CD4-positive, alpha-beta T cell treated with Interleukin-6 for 4 hours (primary cell): Measurements from ENCODE around the gene KIF1A.
"Not testable (repeated sequence)": the region's sequence is repeated elsewhere in the genome, so short reads cannot be mapped to it uniquely, and the experiment has no call there.

Experiments
- DNase-seq: peaks from one replicate; pipeline ENCODE4 v3.0.0-alpha.2; 2020; ENCODE audit warnings: mixed read lengths

Gene KIF1A

DNA sequence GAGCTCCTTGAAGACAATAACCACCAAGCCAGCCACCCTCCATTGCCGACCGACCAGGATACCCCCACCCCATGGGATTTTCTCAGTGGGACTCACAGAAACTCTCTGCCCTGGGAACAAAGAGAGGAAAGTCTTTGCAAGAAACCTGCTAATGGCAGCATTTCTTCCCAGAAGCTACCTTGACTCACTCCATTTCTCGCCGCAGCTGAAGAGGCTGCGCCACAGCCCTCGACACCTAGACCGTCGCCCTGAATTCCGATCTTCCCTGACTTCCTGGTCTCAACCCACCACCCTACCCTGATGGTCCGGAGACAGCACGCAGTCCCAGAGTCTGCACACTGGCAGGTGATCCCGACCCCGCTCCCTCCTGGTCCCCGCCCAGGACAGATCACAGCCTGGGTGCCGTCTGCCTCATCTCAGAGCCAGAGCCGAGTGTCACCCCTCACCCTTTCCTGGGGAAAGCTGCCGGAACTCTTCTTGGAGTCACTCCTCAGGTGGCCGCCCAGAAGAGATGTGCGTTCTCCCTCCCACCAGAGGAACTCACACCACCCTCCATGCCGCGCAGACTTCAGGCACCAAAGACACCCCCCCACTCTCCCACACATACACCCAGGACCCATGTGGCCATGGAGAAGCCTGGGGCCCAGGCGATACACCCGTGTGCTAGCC lies 103.8 kb downstream of the KIF1A start:
- DNase-seq, result no peak

DNA sequence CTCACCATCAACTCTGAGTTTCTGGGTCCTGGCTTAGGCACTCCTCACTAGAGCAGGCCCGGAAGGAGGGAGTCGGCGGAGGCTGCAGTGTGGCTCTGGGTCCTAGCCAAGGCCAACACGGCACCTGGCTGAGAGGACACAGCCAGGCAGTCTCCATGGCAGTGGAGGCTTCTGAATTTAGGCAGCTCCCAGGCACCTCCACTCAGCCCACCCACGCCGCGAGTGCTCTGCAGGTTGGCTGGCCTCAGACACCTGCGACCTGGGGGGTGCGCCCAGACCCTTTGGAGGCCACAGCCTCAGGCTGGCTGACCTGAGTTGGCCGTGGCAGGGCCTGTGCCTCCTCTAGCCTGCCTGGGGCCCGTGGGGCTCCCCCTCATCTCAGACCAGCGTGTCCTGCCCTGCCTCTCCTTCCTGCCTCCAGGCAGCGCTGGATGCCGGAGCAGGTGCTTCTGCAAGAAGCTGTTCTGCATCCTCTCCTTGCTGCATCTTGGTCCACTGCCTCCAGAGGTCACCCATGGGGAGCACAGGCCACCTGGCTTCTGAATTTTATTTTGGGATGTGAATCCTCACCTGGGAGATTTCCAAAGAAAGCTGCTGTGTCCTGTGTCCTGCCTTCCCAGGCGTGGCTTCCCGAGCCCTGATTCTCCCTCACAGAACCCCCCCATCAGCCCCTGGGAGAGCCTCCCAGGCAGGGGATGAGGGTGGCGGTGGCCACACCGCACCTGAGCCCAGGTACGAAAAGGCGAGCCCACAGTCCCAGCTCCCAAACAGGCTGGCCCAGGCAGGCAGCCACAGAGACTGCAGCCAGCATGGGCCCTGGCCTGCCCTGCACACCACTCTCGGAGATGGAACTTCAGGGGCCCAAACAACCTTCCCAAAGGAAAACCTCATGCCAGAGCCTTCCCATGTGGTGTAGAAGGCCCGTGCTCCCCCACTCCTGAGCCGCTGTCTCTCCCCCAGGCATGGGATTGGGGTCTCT lies 105.0 kb downstream of the KIF1A start:
- DNase-seq, result no peak

DNA sequence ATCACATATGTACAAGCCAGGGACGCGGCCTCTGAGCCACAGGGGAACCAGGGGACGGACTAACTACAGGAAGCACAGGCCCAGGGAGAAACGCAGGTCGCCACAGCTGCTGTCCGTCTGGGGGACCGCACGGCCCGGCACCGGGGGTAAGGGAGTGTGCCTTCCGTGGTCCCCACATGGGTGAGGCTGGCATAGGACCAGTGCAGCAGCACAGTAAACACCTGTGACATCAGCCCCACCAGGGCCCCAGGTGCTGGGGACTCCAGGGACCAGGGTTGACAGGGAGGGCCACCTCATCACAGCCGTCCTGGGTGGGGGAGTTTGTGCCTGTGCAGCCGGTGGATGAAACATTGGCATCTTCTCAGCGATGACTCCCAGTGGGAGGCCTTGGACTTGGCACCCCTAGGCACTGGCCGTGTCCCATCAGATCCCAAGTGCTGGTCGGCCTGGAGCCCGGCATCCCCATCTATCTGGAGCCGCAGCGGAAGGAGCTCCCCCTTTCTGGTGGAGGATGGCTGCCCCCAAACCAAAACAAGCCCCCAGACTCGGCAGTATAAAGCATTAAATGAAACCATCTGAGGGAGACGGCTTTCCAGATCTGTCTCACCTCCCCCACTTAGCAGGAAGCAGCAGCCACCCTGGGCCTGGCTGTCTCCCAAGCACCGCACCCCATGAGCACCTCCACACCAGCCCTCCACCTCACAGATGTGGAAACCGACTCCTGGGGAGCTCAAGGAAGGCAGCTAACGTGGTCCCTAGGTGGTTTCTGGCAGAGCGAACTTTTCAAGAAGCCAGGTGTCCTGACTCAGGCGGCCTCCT lies 105.9 kb downstream of the KIF1A start:
- DNase-seq, result no peak

DNA sequence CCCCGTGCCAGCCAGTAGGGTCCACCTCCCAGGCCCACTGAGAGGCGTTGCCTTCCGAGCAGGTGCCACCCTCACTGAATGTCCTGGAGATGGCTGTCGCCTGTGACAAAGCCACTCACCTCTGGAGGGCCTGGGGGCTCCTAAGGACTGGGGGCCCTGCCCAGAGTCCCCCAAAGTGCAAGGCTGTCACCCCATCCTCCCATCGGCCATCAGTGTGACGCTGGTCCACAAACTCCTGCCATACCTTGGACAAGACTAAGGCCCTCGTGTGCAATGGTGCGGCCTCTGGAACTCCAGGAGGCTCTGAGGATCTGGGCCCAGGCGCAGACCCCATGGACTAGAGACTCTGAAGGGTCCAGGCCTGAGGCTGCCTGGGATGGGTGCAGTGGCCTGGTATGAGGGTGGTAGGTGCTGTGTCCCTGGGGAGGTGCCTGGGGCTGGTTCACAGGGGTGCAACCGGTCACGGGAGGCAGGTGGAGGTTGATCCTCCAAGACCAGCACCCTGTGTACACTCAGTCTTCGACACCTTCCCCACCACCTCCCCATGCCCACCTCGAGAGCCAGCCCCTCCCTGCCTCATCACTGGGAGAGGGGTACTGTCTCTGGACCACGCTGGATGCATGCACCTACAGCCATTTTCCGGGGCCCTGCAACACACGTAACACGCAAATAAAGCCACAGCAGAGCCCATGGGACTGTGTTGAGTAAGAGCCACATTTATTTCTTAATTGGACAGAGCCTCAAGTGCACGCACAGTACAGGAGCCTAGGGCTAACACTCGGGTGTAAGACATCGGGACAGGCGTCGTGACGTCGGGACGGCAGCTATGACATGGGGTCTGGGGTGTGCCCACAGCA lies 106.7 kb downstream of the KIF1A start:
- no peak for DNase-seq

DNA sequence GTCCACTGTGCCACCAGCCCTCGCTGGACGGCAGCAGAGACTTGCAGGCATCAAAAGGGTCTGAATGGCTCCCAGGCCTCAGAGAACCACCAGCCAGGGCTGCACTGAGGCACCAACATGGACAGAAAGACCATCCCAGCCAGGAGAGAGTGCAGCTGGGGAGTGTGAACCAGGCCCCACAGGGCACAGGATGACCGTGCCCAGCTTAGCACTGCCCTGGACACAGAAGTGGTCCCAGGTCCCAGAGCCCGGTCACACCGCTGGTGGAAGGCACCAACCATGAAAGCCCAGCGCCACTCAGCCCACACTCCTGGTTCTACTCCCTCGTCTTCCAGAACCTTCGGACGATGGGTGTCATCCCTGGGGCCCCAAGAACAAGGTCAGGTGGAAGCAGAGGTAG lies 107.9 kb downstream of the KIF1A start:
- no peak for DNase-seq

DNA sequence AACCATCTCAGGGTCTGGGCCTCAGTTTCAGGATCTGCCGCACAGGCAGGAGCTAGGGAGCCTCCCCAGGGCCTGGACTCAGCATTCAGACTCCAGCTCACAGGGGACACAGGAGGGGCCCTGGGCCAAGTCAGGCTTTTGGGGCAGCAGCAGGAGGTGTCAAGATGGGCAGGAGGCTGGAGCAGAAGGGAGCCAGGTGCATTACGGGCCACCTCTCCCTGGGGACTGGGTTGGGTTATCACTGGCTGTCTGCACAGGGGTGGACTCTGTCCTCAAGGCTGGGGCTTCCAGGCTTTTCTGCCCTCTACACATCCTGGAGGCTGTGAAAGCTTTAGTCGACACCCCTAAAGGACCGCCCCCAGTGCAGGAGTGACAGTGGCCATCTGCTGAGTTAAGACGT lies 108.3 kb downstream of the KIF1A start:
- no peak for DNase-seq

DNA sequence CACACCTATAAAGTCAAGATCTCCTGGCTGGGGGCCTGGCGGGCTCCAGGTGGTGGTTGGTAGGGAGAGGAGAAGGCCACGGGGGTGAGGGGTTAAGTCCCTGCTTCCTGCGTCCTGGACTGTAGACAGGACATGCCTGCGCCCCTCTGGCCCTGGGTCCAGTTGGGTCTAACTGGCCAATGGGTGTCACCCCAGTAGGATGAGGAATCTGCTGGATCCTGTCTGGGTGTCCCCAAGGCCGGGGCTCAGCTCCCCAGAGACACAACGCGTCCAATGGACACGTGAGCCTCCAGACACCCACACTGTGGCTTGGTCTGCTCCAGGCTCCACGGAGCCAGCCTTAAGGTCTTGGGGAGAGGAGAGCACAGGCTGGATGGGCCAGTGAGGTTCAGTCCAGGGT lies 108.7 kb downstream of the KIF1A start:
- no peak for DNase-seq

DNA sequence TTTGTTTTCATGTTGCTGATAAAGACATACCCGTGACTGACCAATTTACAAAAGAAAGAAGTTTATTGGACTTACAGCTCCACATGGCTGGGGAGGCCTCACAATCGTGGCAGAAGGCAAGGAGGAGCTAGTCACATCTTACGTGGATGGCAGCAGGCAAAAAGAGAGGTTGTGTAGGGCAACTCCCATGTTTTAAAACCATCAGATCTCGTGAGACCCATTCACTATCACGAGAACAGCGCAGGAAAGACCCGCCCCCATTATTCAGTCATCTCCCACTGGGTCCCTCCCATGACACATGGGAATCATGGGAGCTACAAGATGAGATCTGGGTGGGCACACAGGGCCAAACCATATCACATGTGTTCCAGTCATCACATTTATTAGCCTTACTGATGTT lies 111.6 kb downstream of the KIF1A start:
- DNase-seq, result no peak

DNA sequence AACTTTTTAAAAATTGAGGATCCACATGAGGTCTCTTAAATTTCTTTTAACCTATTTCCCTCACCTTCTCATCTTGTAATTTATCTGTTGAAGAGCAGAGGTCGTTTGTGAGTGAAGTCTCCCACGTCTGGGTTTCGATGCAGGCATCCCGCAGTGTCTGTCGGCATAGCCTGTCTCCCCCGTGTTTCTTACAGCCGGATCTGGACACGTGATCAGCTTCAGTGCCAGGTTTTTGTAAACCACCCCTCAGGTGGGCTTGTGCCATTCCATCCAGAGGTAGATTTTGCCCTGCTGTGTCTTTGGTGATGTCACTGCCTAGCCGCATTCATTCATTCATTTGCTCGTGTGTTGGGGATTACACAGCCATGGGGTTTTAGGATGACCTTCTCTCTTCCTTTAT lies 112.2 kb downstream of the KIF1A start:
- no peak for DNase-seq

DNA sequence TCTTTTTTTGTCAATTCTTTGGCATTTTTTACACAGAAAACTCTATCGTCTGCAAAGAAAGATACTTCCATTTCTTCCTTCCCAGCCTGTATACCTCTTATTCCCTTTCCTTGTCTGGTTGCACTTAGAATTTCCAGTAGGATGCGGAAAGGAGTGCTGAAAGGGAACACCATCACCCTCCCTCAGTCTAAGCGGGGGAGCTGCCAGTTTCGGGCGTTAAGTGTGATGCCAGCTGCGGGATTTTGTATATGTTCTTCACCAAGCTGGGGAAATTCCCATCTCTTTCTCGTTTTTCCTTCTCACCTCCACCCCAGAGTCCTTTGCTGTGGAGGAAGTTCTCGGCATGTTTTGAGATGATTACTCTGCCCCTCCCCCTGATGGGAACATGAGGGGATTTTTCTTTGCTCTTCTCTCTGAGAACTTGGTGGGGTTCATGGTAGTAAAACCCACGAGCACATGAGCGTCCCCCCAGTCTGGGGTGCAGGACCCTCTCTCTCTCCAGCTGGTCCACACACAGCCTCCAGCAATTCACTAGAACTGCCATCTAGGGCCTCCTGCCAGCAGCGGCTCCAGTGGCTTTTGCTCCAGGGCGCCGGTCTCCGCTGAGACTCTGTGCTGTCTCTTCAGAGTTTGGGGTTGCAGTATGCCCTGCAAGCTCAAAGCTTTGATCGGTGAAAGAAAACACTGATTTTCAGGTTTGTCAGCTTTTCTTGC lies 112.8 kb downstream of the KIF1A start:
- no peak for DNase-seq

DNA sequence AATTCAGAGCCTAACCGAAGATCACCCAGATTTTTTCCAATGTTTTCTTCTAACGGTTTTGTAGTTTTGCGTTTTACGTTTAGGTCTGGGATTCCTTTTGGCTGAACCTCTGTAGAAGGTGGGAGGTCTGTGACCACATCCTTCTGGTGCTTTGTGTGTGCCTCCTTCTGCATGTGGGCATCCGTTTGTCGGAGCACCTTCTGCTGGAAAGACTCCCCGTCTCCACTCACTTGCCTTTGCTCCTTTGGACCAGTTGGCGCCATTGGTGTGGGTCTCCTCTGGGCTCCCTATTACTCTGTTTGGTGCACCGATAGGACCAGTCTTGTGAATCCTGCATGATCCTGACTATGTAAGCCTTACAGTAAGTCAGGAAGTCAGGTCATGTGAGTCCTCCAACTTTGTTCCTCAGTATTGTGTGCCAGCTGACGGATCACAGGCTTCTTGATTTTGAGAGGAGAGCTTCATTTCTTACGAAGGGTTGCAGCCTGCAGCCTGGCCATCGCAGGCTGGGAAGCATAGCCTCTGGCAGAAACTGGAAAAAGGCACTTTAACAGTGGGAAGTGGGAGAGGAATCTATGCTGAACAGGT lies 114.7 kb downstream of the KIF1A start:
- DNase-seq, result peak; percentile 25

DNA sequence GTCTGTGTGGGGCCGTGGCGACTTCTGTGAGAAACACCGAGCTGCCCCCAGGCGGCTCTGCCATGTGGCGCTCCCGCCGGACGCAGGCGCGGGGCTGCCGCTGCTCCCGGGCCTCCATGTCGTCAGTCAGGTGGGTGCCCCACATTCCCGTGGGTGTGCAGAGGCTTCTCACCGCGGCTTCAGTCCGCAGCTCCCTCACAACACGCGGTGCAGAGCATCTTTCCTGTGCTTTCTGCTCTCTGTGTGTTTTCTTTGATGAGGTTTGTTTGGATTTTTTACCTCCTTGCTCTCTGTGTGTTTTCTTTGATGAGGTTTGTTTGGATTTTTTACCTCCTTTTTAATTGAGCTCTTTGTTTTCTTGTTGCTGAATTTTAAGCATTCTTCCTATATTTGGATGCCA lies 115.4 kb downstream of the KIF1A start:
- DNase-seq, result peak; percentile 43

DNA sequence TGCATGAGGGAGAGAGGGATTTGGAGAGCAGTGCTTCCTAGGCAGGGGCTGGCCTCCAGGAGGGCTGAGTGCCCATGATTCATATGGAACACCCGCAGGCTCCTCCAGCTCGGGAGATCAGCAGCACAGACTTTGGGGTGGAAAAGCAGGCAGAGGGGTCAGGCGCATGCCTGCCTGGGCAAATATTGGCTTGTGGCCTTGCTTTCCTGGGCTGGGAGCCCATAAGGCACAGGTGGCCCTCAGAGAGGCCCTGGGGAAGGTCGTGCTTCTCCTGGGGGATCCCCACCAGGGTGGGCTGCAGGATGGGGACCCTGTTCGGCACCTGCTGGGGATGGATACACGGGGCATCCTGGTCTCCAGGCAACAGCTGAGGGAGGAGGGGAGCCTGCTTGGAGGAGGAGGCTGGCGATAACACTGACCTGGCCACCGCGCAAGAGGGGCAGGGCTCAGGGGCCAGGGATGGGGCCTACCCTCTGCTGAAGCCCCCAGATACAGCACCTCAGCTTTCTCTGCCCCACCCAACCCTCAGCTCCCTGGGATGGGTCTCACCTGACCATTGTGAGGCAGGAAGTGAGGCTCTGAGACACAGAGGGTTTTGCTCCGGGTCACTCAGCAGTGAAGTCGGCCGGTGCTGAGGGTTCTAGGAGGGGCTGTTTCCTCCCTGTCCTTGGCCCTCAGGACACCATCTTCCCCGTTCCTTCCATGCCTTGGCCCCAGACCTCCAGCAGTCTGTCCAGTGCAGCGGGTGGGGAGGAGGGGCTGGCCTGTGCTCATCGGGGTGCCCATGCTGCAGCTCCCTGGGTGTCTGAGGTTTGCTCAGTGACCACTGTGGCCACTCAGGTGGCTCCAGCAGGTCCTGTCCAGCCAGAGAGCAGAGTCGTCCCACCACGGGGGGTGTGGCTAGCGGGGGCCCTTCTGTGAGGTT lies 116.3 kb downstream of the KIF1A start:
- no peak for DNase-seq

DNA sequence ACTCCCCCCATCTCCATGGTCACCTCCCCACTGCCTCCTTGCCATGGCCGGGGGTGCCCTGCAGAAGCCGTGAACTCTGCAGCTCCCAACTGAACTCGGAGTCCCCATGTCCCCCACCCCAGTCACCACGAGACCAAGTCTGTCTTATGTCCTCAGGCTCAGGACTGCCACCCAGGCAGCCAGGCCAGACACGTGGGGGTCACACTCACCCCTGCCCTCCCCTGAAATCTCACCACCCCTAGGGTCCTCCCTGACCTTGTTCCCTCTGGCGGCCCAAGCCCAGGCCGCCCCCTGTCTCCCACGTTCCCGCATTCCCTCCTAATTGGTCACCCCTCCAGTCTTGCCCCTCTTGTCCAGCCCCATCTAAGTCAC lies 117.4 kb downstream of the KIF1A start:
- no peak for DNase-seq

DNA sequence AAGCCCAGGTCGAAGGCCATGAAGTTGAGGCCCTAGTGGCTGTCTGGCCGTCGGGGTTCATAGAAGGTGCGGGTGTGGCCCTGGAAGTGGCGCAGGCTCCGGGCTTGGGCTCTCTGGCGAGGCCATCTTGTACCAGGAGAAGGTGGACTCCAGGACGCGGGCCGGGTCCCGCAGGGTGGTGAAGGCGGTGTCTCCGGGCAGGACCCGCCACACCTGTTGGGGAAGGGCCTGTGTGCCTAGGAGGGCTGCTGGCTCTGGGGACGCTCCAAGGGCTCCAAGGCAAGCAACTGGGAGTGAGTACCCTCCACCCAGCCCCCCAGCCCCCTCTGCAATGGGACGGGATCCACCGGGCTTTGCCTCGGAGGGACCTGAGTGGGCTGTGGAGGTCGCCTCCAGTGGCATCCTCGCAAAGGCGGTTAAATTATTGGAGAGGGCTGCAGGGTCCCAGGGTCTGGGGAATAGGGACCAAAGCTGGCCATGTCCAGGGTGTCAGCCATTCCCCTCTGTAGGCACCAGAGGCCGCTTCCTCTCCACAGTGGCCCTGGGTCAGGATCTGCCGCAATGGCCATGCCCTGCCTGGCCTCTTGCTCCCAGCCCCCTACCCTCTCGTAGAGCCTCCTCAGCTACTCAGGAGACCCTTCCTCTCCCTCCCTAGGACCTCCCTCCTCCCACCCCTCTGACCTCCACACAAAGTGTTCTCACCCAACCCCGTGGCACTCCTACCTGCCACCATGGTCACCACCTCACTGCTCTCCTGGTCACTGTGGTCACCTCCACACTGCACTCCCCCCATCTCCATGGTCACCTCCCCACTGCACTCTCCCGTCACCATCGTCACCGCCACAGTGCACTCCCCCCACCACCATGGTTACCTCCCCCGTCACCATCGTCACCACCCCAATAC lies 118.0 kb downstream of the KIF1A start:
- no peak for DNase-seq

DNA sequence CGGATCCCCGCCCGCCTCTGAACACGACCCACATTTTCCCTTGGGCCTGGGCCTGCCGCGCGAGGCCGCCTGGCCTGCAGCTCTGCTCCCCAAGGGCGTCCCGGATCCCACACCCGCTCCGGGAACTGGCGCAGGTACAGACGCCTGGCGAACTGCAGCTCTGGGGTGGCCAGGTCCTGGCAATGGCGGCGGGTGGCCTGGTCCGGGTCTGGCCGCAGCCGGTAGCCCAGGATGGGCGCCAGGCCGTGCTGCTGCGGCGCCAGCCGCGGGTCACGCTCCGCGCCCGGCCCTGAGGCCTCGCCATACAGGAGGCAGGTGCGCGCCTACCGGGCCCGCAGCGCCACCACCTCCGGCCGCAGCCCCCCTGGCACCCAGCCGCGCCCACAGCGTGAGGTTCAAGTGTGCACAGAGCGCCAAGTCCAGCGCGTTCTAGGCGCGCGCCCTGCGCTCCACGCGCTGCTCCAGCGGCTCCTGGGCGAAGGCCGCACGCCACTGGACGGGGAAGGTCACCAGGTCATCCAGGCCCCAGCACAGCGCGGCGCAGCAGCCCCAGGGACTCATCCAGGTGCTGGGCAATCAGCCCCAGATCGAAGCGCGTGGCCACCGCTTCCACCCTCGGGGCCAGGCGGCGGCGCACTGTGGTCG lies 118.8 kb downstream of the KIF1A start:
- no peak for DNase-seq

DNA sequence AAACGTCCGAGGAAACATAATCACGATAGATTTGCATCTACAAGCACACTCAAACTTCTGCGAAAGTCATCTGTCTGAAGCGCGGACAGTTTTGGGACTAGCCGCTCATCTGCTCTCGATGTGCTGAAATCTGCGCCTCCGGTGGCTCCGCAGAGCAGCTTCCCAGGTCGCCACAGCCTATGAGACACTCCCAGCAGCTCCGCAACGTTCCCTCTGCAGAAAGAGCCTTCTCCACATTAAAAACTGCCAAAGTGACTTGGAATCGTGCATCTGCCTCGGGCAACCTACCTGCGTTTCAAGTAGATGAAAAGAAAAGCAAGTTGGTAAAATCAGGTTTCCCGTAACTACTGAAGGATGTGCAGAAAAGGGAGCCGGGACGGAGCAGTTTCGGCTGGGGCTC lies 119.4 kb downstream of the KIF1A start:
- DNase-seq, result not testable (repeated sequence)

DNA sequence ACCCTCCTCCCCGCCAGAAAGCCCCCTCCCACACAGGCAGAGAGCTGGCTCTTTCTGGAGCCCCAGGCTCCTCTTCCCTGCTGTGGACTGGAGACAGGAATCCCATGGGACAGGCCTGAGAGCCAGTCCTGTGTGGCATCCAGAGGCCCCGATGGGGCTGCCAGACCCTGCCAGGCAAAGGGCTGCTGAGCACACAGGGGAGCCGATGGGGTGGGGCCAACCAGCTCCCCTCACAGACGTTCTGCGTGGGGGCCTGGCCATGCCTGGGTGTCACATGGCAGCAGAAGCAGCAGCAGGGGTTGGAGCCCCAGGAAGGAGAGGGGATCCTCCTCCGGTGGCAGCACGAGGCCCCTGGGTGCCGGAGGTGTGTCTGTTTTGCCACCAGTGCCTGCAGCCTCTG lies 120.2 kb downstream of the KIF1A start:
- not testable (repeated sequence) for DNase-seq
